T-helper 1 cell treated with Interleukin-12 subunit alpha and Interleukin-12 subunit beta and Interleukin-4 antibody, amounts not matched to agents 30 ng/mL and 1 ng/mL, for 36 hours (primary cell): Measurements from ENCODE around the gene FAM217A. TPM values are rescaled to one million over a fixed set of nuclear protein-coding genes. Genes with fewer than 3 reads are reported as not detected.

ENCODE experiments used
- intact Hi-C: fragments of 100-400 bp; cut with micrococcal nuclease; formaldehyde crosslinking; loops from one replicate; pipeline ENCODE4 v1.15.1; 2024
- total RNA-seq: library from RNA; stranded (reverse); gene quantifications from 2 replicates; pipeline ENCODE4 v1.2.3, GENCODE V29; 2022

The FAM217A gene
- total RNA-seq, 1 donor from 2014 or later: not detected

DNA sequence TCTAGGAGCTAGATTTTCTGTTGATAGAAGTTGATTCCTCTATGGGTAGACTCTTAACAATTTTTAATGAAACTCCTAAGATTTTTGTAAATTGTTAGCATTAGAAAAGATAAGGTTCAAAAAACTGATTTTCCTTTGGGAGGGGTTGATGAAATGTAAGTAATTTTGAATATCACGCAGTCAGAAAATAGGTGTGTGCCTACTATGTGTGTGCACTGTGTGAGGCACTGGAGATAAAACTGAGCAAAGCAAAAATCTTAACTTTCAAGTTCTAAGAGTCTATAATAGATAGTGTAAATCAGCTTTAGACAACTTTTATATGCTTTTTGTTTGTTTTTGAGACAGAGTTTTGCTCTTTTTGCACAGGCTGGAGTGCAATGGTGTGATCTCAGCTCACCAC, 53.3 kb downstream of the FAM217A start:
- intact Hi-C loops: loop anchor here (10.0 kb wide), 2 partner anchors 909 to 1149 kb away; no protein-coding TSS in a partner anchor

DNA sequence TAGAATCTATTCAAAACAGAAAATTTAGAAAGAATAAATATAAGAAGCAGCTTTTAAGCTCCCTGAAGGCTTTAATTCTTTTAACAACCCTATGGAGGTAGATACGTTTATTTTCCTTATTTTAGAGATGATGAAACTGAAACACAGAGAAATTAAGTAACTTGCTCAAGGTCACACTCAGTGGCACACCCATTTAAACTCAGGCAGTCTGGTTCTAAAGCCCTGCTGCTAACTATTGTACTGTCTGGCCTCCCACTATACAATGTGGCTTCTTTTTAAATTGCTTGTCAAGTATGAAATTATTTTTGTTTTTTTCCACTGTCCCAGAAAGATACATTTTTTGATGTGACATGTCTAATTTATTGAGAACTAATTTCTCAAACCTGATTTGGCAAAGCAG, 55.7 kb downstream of the FAM217A start:
- intact Hi-C loops: loop anchor here (10.0 kb wide), 2 partner anchors 912 to 1152 kb away; no protein-coding TSS in a partner anchor

GRCh38 chr6:4021854-4022695, 56.9 kb downstream of the FAM217A start:
- intact Hi-C loops: loop anchor here (1.0 to 10.0 kb wide), 8 partner anchors 8 to 1181 kb away; partner anchors contain the start of genes PSMG4 and SERPINB1

DNA sequence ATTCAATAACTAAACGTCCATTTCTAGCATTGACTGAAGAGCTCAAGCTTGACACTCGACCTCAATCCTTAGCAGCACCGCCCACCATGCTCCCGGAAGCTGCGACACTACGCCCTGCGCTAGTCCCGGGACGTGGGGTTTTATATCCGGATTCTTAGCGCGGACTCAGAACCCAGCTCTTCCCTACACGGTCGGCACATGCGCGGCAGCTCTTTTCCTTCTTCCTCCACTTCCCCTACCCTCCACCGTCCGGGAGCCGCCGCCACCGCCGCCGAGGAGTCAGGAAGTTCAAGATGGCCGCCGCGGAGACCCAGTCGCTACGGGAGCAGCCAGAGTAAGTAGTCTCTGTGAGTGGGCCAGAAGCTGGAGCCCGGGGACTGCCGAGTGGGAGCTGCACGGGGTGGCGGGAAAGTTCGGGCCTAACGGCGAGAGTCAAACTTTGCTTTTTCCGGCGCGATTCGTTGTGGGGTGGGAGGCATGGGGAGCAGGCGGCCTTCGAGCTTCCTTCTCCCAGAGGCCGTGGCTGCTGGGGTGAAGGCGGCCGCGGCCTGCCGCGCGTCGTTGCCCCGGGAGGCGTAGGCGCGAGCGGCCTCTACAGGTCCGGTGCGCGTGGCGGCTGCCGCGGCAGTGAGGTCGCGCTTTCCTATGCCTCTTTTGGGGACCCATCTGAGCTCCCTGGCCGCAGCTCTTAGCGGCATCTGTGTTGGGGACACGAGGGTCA, 57.6 kb downstream of the FAM217A start:
- intact Hi-C loops: loop anchor here (1.0 to 10.0 kb wide), 8 partner anchors 9 to 1180 kb away; partner anchors contain the start of genes PSMG4 and SERPINB1

GRCh38 chr6:4020822-4021132, 58.2 kb downstream of the FAM217A start:
- intact Hi-C loops: loop anchor here (1.0 to 10.0 kb wide), 8 partner anchors 10 to 1179 kb away; partner anchors contain the start of genes PSMG4 and SERPINB1

GRCh38 chr6:4018924-4019236, 60.1 kb downstream of the FAM217A start:
- intact Hi-C loops: loop anchor here (1.0 to 10.0 kb wide), 15 partner anchors 9 to 1474 kb away; partner anchors contain the start of genes BPHL, ECI2, FAM50B and LYRM4

Other genes starting within 250 kb of the FAM217A start
- gene FAM50B, start 229.8 kb downstream of the FAM217A start, total RNA-seq: 9.5 and 10.2 TPM in 2 replicates
- 17.4 and 18.9 TPM in 2 replicates for gene ECI2, start 56.4 kb upstream of the FAM217A start, total RNA-seq